Peyer's patch (tissue), 4 donors: ENCODE measurements around the gene GNRH2.
A peak's percentile ranks its signal among the peaks of the same experiment; 100 is the strongest.

Source experiments
- POLR2A ChIP-seq, 2 donors: fragments of 450-650 bp; IDR thresholded peaks; one replicate each; pipeline ENCODE4 v1.5.1; 2017; ENCODE audit warnings: antibody characterized with exemption in 2 of 2, mild to moderate bottlenecking in 2 of 2, moderate library complexity in 2 of 2
- TF ChIP-seq, protein P1 (sequence below), 6 experiments: fragments of 450-650 bp in 4 of 6; fragments of 200-600 bp in 2 of 6; sonication (generic) in 1 of 6; IDR thresholded peaks; one replicate each; pipeline ENCODE4 v1.5.1; 2017 to 2019; ENCODE audit warnings: antibody characterized with exemption in 6 of 6, mild to moderate bottlenecking in 3 of 6, moderate library complexity in 1 of 6

DNA sequence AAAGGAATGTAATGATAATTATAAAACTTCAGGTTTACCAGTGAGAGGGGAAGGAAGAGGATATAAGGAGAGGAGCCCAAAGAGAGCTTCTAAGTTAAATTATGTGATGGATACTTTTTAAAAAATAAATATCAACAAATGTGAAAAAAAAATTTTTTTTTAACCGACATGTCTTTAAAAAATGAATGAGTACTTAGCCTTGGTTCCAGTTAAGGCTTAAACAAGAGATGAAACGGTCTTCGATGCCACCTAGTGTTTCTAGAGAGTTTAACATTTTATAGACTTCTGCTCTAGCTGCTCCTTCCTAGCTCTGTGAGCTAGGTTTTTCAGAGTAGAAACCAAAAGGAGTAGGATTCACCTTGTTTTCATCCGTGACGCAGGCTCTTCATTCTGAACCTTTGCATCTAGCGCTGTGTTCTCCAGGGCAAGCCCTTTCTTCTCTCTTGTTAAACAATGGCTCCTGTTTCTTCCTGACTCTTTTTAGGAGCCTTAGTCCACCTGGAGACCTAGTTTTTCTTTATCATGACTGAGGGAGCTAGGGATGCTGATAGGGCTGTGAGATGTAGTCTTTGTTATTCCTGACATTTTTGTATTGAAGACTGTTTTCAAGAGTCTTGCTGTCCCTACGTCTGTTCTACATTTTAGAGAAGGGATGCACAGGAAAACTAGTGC lies 42.4 kb upstream of the GNRH2 start:
- no peak for TF ChIP-seq POLR2A (IDR thresholded peaks at IDR 0.05)
- TF ChIP-seq, protein P1, sequence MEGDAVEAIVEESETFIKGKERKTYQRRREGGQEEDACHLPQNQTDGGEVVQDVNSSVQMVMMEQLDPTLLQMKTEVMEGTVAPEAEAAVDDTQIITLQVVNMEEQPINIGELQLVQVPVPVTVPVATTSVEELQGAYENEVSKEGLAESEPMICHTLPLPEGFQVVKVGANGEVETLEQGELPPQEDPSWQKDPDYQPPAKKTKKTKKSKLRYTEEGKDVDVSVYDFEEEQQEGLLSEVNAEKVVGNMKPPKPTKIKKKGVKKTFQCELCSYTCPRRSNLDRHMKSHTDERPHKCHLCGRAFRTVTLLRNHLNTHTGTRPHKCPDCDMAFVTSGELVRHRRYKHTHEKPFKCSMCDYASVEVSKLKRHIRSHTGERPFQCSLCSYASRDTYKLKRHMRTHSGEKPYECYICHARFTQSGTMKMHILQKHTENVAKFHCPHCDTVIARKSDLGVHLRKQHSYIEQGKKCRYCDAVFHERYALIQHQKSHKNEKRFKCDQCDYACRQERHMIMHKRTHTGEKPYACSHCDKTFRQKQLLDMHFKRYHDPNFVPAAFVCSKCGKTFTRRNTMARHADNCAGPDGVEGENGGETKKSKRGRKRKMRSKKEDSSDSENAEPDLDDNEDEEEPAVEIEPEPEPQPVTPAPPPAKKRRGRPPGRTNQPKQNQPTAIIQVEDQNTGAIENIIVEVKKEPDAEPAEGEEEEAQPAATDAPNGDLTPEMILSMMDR (IDR thresholded peaks at IDR 0.05): peak in 4 of 6 experiments; percentile 26 to 79 (median 56)
